C4-2B (cell line): Measurements from ENCODE around the gene SPATA33.
A peak's percentile ranks its signal among the peaks of the same experiment; 100 is the strongest.

Experiments used
- H3K27ac ChIP-seq: fragments of 450-650 bp; 2 replicates; pipeline ENCODE4 v1.5.1; 2017
- CTCF ChIP-seq: fragments of 450-650 bp; conservative IDR thresholded peaks from 2 replicates; pipeline ENCODE4 v1.5.1; 2017; ENCODE audit warnings: mild to moderate bottlenecking
- ZFX ChIP-seq: fragments of 450-650 bp; IDR thresholded peaks from 2 replicates; pipeline ENCODE4 v1.6.1; 2017

The SPATA33 gene

DNA sequence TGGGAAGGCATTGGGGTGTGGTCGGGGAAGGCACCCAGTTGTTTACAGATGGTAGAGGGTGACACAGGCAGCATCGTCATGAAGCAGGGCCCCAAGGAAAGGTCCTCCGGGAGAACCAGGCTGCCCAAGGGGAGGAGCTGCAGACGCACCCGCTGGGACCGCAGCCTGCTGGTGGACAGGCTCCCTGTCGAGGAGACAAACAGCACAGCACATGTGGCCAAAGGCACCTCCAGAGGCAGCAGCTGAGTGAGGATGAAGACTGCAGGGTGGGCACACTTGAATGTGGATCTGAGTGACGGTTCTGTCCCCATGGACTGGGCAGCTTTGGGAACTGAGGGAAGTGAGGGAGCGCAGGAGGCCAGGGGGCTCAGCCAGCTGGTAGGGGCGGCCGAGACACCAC, 12.5 kb upstream of the SPATA33 start:
- TF ChIP-seq ZFX (no peak), CTCF (no peak)

GRCh38 chr16:89646270-89646669, 11.4 kb upstream of the SPATA33 start:
- no peak overlapping the region for H3K27ac ChIP-seq
- no peak for TF ChIP-seq ZFX
- no peak for TF ChIP-seq CTCF

More for the DNA sequence above, 12.5 kb upstream of the SPATA33 start:
- H3K27ac ChIP-seq = no peak overlapping the region

- H3K27ac ChIP-seq = no peak overlapping the region
- TF ChIP-seq CTCF (no peak), ZFX (no peak)
Measured at GRCh38 chr16:89646906-89647305, 10.7 kb upstream of the SPATA33 start.

- H3K27ac ChIP-seq = no peak overlapping the region
- no peak for TF ChIP-seq ZFX
- TF ChIP-seq CTCF = no peak
Measured at GRCh38 chr16:89651584-89651983, 6.1 kb upstream of the SPATA33 start.

- no peak overlapping the region for H3K27ac ChIP-seq
- TF ChIP-seq CTCF (no peak), ZFX (no peak)
Measured at GRCh38 chr16:89653656-89654295, 3.9 kb upstream of the SPATA33 start.

GRCh38 chr16:89655062-89655643, 2.5 kb upstream of the SPATA33 start:
- TF ChIP-seq ZFX (no peak), CTCF (no peak)
- no peak overlapping the region for H3K27ac ChIP-seq

DNA sequence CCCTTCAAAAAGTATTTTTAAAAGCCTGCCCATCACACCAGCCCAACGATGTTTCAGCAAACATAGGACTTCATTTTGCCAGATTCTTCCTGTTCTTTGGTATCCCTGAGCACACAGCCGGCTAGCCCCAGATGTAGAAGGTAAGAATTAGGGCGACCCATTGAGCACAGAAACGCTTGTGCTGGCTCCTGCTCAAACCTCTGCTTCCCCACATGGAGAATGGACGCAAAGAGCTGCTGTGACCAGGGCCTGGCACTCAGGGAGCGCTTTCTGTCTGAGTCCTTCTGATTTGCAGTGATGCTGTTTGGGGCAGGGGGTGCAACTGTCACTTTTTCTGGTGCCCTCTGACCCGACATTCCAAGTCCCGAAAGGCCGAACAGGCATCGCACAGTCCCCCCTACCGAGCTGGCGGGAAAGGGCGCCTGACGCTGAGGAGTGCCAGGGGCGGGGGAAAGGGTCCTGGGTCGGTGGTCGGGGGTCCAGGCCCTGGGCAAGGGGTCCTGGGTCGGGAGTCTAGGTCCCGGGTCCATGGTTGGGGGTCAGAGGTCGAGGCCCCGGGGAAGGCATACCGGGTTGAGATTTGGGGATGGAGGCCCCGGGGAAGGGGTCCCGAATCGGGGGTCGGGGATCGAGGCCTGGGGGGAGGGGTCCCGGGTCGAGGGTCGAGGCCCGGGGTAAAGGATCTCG, 1.1 kb upstream of the SPATA33 start:
- TF ChIP-seq ZFX (no peak), CTCF (no peak)
- H3K27ac ChIP-seq = peak overlapping the region; percentile 86
